GM21447 (cell line): ENCODE measurements around the gene XG.
"Not testable (repeated sequence)": the region's sequence is repeated elsewhere in the genome, so short reads cannot be mapped to it uniquely, and the experiment has no call there.

ENCODE experiments used
- ATAC-seq: cut with Tn5 transposase; IDR thresholded peaks from one replicate; pipeline ENCODE4 v1.9.1; 2021; ENCODE audit not compliant: unreplicated experiment

XG gene

GRCh38 chrX:2751874-2752300, at the start of gene XG:
XG (plus strand) TSS chrX:2752040; CDS start chrX:2752275, 235 bp downstream.
- not testable (repeated sequence) for ATAC-seq

DNA sequence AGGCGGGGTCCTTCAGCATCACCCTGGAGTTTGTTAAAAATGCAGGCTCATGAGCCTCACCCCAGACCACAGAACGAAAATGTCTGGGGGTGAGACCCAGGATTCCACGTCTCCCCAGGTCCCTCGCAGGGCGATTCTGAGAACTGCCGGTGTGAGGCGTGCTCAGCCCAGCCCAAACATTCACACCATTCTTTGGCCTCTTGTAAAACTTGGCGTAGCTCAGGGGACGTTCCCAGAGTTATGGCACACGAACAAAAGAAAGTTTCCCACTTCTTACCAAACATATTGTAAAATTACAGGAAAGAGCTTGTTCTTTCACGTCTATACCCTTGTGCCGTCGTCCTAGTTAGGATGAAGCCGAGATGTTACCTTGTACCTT, 47.9 kb upstream of the XG start:
- ATAC-seq = no peak

- ATAC-seq = no peak
These were observed 46.6 kb upstream of the XG start for GRCh38 chrX:2705046-2705832.

- peak; percentile 90 for ATAC-seq
These were observed 44.5 kb upstream of the XG start for GRCh38 chrX:2707334-2707760.

DNA sequence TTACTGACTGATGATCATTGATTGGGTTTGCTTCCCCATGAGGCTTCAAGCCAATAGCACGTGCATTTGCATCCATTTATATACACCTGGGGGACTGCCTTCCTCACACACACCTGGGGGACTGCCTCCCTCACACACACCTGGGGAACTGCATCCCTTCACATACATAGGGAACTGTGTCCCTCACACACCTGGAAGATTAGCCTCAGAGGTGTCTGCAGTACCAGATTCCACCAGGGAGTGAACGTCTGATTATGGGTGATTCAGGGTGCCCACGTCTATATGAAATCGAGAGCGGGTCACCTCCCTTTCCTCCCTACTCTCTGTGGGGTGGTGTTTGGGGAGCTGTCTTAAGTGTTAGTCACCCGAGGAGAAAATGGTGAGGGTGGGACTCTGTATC, 43.8 kb upstream of the XG start:
- ATAC-seq = no peak

- no peak for ATAC-seq
These were observed 43.1 kb upstream of the XG start for GRCh38 chrX:2708592-2709188.

DNA sequence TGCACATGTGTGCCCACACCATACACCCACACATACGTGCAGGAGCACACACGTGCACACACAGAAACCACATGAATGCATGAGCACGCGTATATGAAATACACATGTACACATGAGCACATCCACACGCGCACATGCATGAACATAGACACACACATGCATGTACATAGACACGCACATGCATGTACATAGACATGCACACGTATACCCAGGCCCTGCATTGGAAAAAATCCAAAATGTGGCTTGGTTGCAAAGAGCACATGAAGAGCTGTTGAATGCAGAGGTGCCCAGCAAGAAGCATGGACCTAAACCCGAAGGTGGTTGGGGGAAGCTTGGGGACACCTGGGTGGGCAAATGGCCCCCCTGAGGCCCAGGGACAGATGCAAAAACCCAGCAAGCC, 42.3 kb upstream of the XG start:
- no peak for ATAC-seq

- no peak for ATAC-seq
These were observed 41.6 kb upstream of the XG start for GRCh38 chrX:2710041-2710840.

- no peak for ATAC-seq
These were observed 40.4 kb upstream of the XG start for GRCh38 chrX:2711441-2711840.

- ATAC-seq = no peak
These were observed 39.4 kb upstream of the XG start for GRCh38 chrX:2712428-2712827.

DNA sequence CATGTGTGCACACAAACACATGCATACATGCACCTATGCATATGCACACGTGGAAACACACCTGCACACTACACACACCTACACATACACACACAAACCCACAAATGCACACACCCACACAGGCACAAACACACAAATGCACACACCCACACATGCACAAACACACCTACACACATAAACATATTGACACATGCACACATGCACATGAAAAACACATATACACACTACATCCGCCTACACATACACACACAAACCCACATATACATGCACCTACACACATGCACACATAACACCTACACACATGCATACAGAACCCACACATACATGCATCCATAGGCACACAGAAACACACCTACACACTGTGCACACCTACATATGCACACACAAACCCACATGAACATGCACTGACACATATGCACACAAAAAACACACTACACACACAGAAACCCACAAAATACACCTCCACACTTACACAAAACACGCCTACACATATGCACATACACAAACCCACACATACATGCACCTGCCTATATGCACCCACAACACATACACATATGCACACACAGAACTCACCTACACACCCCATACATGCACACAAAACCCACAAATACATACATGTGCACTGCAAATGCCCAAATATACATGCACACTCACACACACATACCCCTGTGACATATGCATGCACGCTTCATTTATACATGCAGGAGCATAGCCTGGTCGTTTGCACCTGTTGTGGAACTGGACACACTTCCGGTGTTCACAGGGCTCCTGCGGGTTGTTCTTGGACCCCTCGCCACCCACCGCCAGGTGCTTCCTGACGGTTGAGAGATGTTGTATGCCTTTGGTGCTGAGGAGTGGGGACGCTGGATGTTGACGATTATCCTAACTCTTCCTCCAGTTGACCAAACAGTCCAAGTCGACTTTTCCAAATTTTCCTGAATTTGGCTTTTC, 38.7 kb upstream of the XG start:
- ATAC-seq = no peak

DNA sequence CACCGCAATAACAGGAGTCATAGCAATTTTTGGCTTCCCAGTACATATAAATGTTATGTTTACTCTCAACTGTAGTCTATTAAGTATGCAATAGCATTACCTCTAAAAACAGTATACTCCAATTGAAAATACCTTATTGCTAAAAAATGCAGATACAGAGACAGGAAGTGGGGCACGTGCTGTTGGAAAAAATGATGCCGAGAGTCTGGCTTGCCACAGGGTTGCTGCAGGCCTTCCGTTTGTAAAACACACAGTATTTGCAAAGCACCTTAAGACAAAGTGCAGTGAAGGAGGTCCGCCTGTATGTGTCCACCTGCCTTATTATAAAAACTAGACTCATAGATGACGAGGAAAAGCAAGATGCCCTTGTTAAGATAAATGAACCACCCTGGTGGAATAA, 37.3 kb upstream of the XG start:
- ATAC-seq = no peak

GRCh38 chrX:2715066-2715600, 36.7 kb upstream of the XG start:
- ATAC-seq = no peak

GRCh38 chrX:2717312-2717711, 34.5 kb upstream of the XG start:
- ATAC-seq = no peak

DNA sequence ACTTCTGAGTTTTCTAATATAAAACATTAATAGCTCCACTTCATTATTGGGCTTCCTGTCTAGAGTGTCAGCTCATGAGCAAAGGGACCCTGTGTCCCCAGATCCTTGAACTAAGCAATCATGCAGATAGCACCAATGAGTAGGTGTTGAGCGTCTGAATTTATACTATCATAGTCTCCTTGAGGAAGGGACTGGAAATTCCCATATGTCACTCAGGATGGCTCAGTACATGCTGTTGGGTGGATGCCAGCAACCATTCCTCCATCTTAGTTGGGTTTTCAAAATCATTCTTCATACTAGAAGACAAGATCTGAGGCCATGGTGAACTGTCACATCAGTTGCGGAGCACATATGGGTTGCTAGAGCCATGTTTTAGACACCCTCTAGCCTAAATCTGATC, 33.0 kb upstream of the XG start:
- ATAC-seq = no peak

DNA sequence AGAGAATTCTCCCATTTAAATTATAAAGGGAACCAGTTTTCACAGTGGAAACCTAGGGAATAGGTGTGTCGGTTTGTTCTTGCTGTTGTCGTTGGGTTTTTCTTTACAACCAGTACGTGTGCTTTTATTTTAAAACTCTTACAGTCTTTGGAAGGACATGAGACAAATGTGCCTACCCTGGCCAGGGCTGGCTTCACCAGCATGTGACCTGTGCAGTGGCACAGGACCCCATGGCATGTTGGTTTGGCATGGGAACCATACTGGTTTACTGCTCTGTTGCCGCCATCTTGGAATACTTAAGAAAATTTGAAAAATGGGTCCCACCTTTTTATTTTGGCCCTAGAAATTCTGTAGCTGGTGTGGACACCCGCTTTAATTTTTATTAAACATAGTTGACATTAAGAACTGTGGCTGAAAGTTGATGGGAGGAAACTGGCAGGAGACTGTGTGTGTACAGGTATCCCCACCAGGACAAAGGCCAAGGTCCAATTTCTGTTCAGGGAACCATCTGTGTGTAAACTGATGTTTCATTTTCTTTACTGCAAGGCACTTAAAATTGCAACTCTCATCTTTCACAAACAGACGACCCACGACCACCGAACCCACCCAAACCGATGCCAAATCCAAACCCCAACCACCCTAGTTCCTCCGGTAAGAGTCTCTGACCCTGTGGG, 31.9 kb upstream of the XG start:
- ATAC-seq = no peak

DNA sequence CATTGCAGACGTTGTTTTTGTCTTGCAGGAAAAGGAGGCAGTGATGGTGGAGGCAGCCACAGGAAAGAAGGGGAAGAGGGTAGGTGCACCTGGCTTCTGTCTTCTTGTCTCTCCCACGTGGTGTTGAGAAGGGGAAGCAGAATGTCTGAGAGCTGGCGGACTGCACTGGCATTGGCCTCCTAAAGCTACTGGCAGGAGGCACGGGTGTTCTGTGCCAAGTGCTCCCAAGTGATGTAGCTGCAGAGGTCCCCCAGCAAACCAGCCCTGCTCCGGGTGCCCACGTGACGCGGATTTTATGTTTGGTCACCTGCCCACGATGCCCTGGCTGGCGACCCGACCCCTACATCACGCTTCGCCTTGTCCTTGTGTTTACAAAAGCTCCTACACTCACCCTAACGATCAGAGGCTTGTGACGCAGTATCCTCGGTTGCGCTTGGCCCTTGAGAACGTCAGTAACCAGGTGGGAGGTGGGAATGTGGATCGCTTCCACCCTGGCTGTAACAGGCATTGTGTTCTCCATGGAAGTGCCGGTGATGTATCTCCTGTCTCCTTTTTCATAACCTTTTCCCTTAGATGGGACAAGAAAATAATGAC, 28.5 kb upstream of the XG start:
- no peak for ATAC-seq

DNA sequence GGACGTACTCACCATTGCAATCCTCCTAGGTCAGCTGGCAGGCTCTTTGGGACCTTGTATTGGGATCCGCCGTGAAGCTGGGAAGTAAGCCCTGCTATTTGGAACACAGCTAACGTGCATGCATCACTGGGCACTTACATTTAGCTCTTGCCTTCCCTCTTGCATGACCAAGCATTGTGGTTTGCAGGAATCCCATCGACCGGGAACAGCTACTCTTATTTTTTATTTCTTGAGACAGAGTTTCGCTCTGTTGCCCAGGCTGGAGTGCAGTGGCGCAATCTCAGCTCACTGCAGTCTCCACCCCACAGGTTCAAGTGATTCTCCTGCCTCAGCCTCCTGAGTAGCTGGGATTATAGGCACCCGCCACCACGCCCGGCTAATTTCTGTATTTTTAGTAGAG, 24.6 kb upstream of the XG start:
- not testable (repeated sequence) for ATAC-seq

- ATAC-seq = no peak
These were observed 19.8 kb upstream of the XG start for GRCh38 chrX:2732076-2732475.

- ATAC-seq = no peak
These were observed 19.2 kb upstream of the XG start for GRCh38 chrX:2732649-2733048.
